Endothelial cell of umbilical vein (primary cell): Measurements from ENCODE around the gene PPIA. TPM values are rescaled to one million over a fixed set of nuclear protein-coding genes. Genes with fewer than 3 reads are reported as not detected.

Source experiments
- BruUV-seq: library from RNA; stranded (reverse); fragments of 400-500 nt; replicated peaks from 2 replicates; lab custom pipeline; 2021; lab: Mats Ljungman, UMichigan
- CTCF ChIA-PET: fragments of 300-600, 350-600 bp; sonication (Branson Sonifier 250); formaldehyde crosslinking; loops from one replicate; lab custom pipeline; 2021; ENCODE audit warnings: antibody characterized with exemption, inconsistent platforms; lab: Charles Lee
- POLR2A ChIA-PET: fragments of 300-600, 350-600 bp; sonication (Branson Sonifier 250); formaldehyde crosslinking; loops from one replicate; lab custom pipeline; 2021; ENCODE audit warnings: antibody characterized with exemption, inconsistent platforms; lab: Charles Lee
- DNase-seq: peaks from one replicate; pipeline ENCODE4 v3.0.0-alpha.2; 2011; ENCODE audit warnings: low read depth, low spot score
- FAIRE-seq: peaks from 2 replicates; lab custom pipeline; 2011; peaks lifted over from hg19 to GRCh38; lab: Jason Lieb, UNC
- H2AFZ ChIP-seq: 2 replicates; pipeline ENCODE4 v1.6.0; 2012; ENCODE audit warnings: low read depth, low read length, control low read depth, inconsistent platforms
- H3K27ac ChIP-seq: 2 replicates; pipeline ENCODE4 v1.5.1; 2011; ENCODE audit warnings: low read depth, mild to moderate bottlenecking, control low read depth, low read length, moderate library complexity; ENCODE audit not compliant: insufficient read depth
- H3K27me3 ChIP-seq, 2 experiments: 2 replicates each; pipeline versions ENCODE4 v1.6.0 to v1.6.1; 2011; ENCODE audit warnings: low read length in 2 of 2, mixed read lengths in 1 of 2; ENCODE audit not compliant: control insufficient read depth in 2 of 2, insufficient read depth in 2 of 2
- H3K36me3 ChIP-seq, 2 experiments: 2 replicates in 1 of 2; 3 replicates in 1 of 2; pipeline ENCODE4 v1.5.1; 2011; ENCODE audit warnings: low read length in 2 of 2, mild to moderate bottlenecking in 1 of 2, moderate library complexity in 1 of 2; ENCODE audit not compliant: control insufficient read depth in 2 of 2, insufficient read depth in 2 of 2; ENCODE audit errors: extremely low read depth in 1 of 2
- H3K4me1 ChIP-seq: 3 replicates; pipeline ENCODE4 v1.5.1; 2011; ENCODE audit warnings: mild to moderate bottlenecking, low read length; ENCODE audit not compliant: control insufficient read depth, insufficient read depth; ENCODE audit errors: extremely low read depth
- H3K4me2 ChIP-seq: 2 replicates; pipeline ENCODE4 v1.6.1; 2011; ENCODE audit warnings: low read length, control low read depth, mixed read lengths; ENCODE audit not compliant: insufficient read depth
- H3K4me3 ChIP-seq, 3 experiments: fragments of 200-600 bp in 1 of 3; sonication (generic), shearing (Covaris generic) in 1 of 3; replicated peaks in 1 of 3; 2 replicates each; pipeline ENCODE4 v1.5.1; 2011 to 2016; ENCODE audit warnings: control low read depth in 3 of 3, low read length in 3 of 3, mild to moderate bottlenecking in 2 of 3, inconsistent platforms in 1 of 3, low read depth in 1 of 3, moderate library complexity in 1 of 3; ENCODE audit not compliant: insufficient read depth in 1 of 3
- H3K79me2 ChIP-seq: 2 replicates; pipeline ENCODE4 v1.6.0; 2012; ENCODE audit warnings: low read length, inconsistent platforms; ENCODE audit not compliant: control insufficient read depth, insufficient read depth
- H3K9ac ChIP-seq: replicated peaks from 2 replicates; pipeline ENCODE3; 2011; ENCODE audit warnings: low read length, control low read depth; ENCODE audit not compliant: insufficient read depth; ENCODE audit errors: extremely low read depth
- H3K9me1 ChIP-seq: replicated peaks from 3 replicates; pipeline ENCODE4 v1.6.0; 2011; ENCODE audit warnings: mild to moderate bottlenecking, low read length; ENCODE audit not compliant: control insufficient read depth, insufficient read depth; ENCODE audit errors: extremely low read depth
- H3K9me3 ChIP-seq: replicated peaks from 2 replicates; pipeline ENCODE4 v1.5.1; 2012; ENCODE audit warnings: low read length, inconsistent platforms; ENCODE audit not compliant: control insufficient read depth, insufficient read depth
- H4K20me1 ChIP-seq: replicated peaks from 2 replicates; pipeline ENCODE3; 2011; ENCODE audit warnings: mild to moderate bottlenecking, low read length; ENCODE audit not compliant: control insufficient read depth, insufficient read depth; ENCODE audit errors: extremely low read depth
- CTCF ChIP-seq, 2 donors: IDR thresholded peaks; 1 replicate in 1 of 2; 2 replicates in 1 of 2; pipeline ENCODE4 v1.5.1; 2011; ENCODE audit warnings: low read length in 2 of 2, mild to moderate bottlenecking in 2 of 2, moderate library complexity in 2 of 2, control low read depth in 1 of 2, inconsistent platforms in 1 of 2, low read depth in 1 of 2; ENCODE audit not compliant: insufficient read depth in 1 of 2; ENCODE audit errors: extremely low read depth in 1 of 2
- EZH2 ChIP-seq: IDR thresholded peaks from 2 replicates; pipeline ENCODE4 v1.6.1; 2012; ENCODE audit warnings: borderline replicate concordance, low read depth, mild to moderate bottlenecking, moderate library complexity, low read length, inconsistent platforms; ENCODE audit not compliant: severe bottlenecking
- FOS ChIP-seq: IDR thresholded peaks from 2 replicates; pipeline ENCODE4 v1.6.1; 2011; ENCODE audit warnings: mild to moderate bottlenecking, low read length, moderate library complexity, borderline replicate concordance; ENCODE audit not compliant: insufficient read depth
- GATA2 ChIP-seq: IDR thresholded peaks from 2 replicates; pipeline ENCODE4 v1.7.0; 2011; ENCODE audit warnings: low read depth, mild to moderate bottlenecking, moderate library complexity, mixed read lengths, low read length; ENCODE audit not compliant: insufficient read length, insufficient read depth
- JUN ChIP-seq: IDR thresholded peaks from 2 replicates; pipeline ENCODE4 v1.6.1; 2011; ENCODE audit warnings: borderline replicate concordance, low read depth; ENCODE audit not compliant: insufficient read length, insufficient read depth
- MAX ChIP-seq: IDR thresholded peaks from 2 replicates; pipeline ENCODE4 v1.6.1; 2011; ENCODE audit not compliant: insufficient read depth, insufficient read length
- MYC ChIP-seq: IDR thresholded peaks from one replicate; pipeline ENCODE4 v1.6.1; 2011; ENCODE audit warnings: mild to moderate bottlenecking, low read depth, low read length
- POLR2A ChIP-seq: IDR thresholded peaks from 2 replicates; pipeline ENCODE4 v1.6.1; 2012; ENCODE audit warnings: low read depth, mild to moderate bottlenecking, control low read depth, low read length
- POLR2AphosphoS5 ChIP-seq: IDR thresholded peaks from 2 replicates; pipeline ENCODE4 v1.6.1; 2012; ENCODE audit warnings: low read depth, mild to moderate bottlenecking, control low read depth, low read length, moderate library complexity; ENCODE audit not compliant: insufficient read depth
- dilution Hi-C: fragments of 300-500 bp; cut with MboI; formaldehyde crosslinking; loops from one replicate; pipeline ENCODE4 v1.15.0; 2019; ENCODE audit warnings: low sequenced_read_pairs; ENCODE audit not compliant: extremely low pct_ligation_motif_present
- intact Hi-C: fragments of 100-400 bp; cut with micrococcal nuclease; formaldehyde crosslinking; loops from one replicate; pipeline ENCODE4 v1.10.0; 2022
- polyA plus RNA-seq, 4 experiments: library from polyadenylated mRNA; depleted of rRNA in 3 of 4; stranded (reverse) in 3 of 4; unstranded in 1 of 4; fragments of >200 nt; gene quantifications; 2 replicates each; pipeline versions ENCODE4 v1.2.1 to v1.2.3, GENCODE V29; 2011 to 2012; ENCODE audit warnings: missing spikeins in 1 of 4
- total RNA-seq: library from RNA; stranded (reverse); gene quantifications from 2 replicates; pipeline ENCODE4 v1.2.3, GENCODE V29; 2021

The PPIA gene
- total and polyA plus RNA-seq, 2 donors (not counting 3 experiments of a cell fraction or from before 2014, with no cell fraction given), result 2,602 to 5,159 TPM

GRCh38 chr7:44789990-44790389 is 6.5 kb upstream of the PPIA start:
- no peak overlapping the region for H3K4me3 ChIP-seq
- H3K4me2 ChIP-seq, result no peak overlapping the region
- TF ChIP-seq POLR2AphosphoS5 (no peak), MYC (no peak), JUN (no peak), FOS (no peak), EZH2 (no peak), GATA2 (no peak), MAX (no peak), POLR2A (no peak), CTCF (IDR thresholded peaks at IDR 0.05; ENCODE audit: extremely low read depth in 1 of 2, insufficient read depth in 1 of 2, low read depth in 1 of 2, low read length in 2 of 2) (no peak)
- H3K79me2 ChIP-seq, result no peaks in the 10 kb centered on the region
- dilution Hi-C loops (no loop called here), intact Hi-C loops (no loop called here)
- POLR2A ChIA-PET, result no interaction called here
- H3K9me3 ChIP-seq, result no peaks in the 10 kb centered on the region
- no peak overlapping the region for H3K27ac ChIP-seq
- H3K9me1 ChIP-seq, result no peaks in the 10 kb centered on the region
- DNase-seq (no peak), FAIRE-seq (no peak)
- no peak overlapping the region for H3K9ac ChIP-seq
- H2AFZ ChIP-seq, result no peak overlapping the region
- H3K36me3 ChIP-seq, result no peaks in the 10 kb centered on the region
- CTCF ChIA-PET, result interaction anchor here (1.1 kb wide), 1 partner anchor 48 kb away, joined by 3 read pairs; no protein-coding TSS in a partner anchor
- no peaks in the 10 kb centered on the region for H3K4me1 ChIP-seq
- no peaks in the 10 kb centered on the region for H3K27me3 ChIP-seq
- no peaks in the 10 kb centered on the region for H4K20me1 ChIP-seq
- no TSS peak for BruUV-seq
